ES-I3 (cell line): Measurements from ENCODE around the gene MAGEA4.

ENCODE experiments used
- H3K36me3 ChIP-seq: 2 replicates; pipeline ENCODE4 v1.6.1; 2013; ENCODE audit warnings: mild to moderate bottlenecking, low read length, control low read depth, moderate library complexity; ENCODE audit not compliant: insufficient read depth
- H3K4me1 ChIP-seq: 2 replicates; pipeline ENCODE4 v1.6.1; 2013; ENCODE audit warnings: mild to moderate bottlenecking, control low read depth, low read length; ENCODE audit not compliant: insufficient read depth
- H3K9ac ChIP-seq: 2 replicates; pipeline ENCODE4 v1.6.1; 2013; ENCODE audit warnings: low read depth, mild to moderate bottlenecking, low read length, moderate library complexity
- H3K9me3 ChIP-seq: 2 replicates; pipeline ENCODE4 v1.6.1; 2013; ENCODE audit warnings: mild to moderate bottlenecking, low read length, moderate library complexity; ENCODE audit not compliant: control insufficient read depth, insufficient read depth

Gene MAGEA4

GRCh38 chrX:151970027-151970426 lies 57.3 kb downstream of the MAGEA4 start:
- H3K9me3 ChIP-seq = no peaks in the 10 kb centered on the region
- H3K4me1 ChIP-seq = peaks cover 5% of the 10 kb centered on the region
- H3K9ac ChIP-seq = no peak overlapping the region
- no peaks in the 10 kb centered on the region; the same call in 1 of the 2 replicates for H3K36me3 ChIP-seq

GRCh38 chrX:151970661-151971060 lies 58.0 kb downstream of the MAGEA4 start:
- H3K4me1 ChIP-seq = peaks cover 5% of the 10 kb centered on the region
- H3K9ac ChIP-seq = no peak overlapping the region
- no peaks in the 10 kb centered on the region for H3K9me3 ChIP-seq

GRCh38 chrX:151973060-151973661 lies 60.5 kb downstream of the MAGEA4 start:
- Histone ChIP-seq H3K36me3 (no peaks in the 10 kb centered on the region; the same call in 1 of the 2 replicates), H3K9ac (no peak overlapping the region), H3K9me3 (no peaks in the 10 kb centered on the region), H3K4me1 (peaks cover 5% of the 10 kb centered on the region)

More at GRCh38 chrX:151970661-151971060, 58.0 kb downstream of the MAGEA4 start:
- H3K36me3 ChIP-seq = no peaks in the 10 kb centered on the region; the same call in 1 of the 2 replicates

- Histone ChIP-seq H3K4me1 (peaks cover 5% of the 10 kb centered on the region), H3K9me3 (no peaks in the 10 kb centered on the region), H3K9ac (peak overlapping the region; percentile 44; the same call in 1 of the 2 replicates), H3K36me3 (no peaks in the 10 kb centered on the region; the same call in 1 of the 2 replicates)
Measured at GRCh38 chrX:151973851-151974335, 61.2 kb downstream of the MAGEA4 start.
